Endothelial cell (in vitro differentiated cells): ENCODE measurements around the gene NSDHL. TPM values are rescaled to one million over a fixed set of nuclear protein-coding genes. Genes with fewer than 3 reads are reported as not detected.

ENCODE experiments used
- DNase-seq: peaks from one replicate; pipeline ENCODE4 v3.0.0; 2021; ENCODE audit warnings: low spot score
- H3K27ac Mint-ChIP-seq: one replicate; pipeline ENCODE4 v1.8.0; 2021; ENCODE audit warnings: mixed read lengths, inconsistent platforms; ENCODE audit not compliant: unreplicated experiment
- H3K27me3 Mint-ChIP-seq: one replicate; pipeline ENCODE4 v1.8.0; 2021; ENCODE audit warnings: mild to moderate bottlenecking, moderate library complexity, mixed read lengths, inconsistent platforms; ENCODE audit not compliant: unreplicated experiment
- H3K36me3 Mint-ChIP-seq: one replicate; pipeline ENCODE4 v1.8.0; 2021; ENCODE audit warnings: mild to moderate bottlenecking, low read depth, mixed read lengths, inconsistent platforms; ENCODE audit not compliant: unreplicated experiment
- H3K4me1 Mint-ChIP-seq: one replicate; pipeline ENCODE4 v1.8.0; 2021; ENCODE audit warnings: mild to moderate bottlenecking, mixed read lengths, inconsistent platforms; ENCODE audit not compliant: unreplicated experiment
- H3K4me3 Mint-ChIP-seq: one replicate; pipeline ENCODE4 v1.8.0; 2021; ENCODE audit warnings: mild to moderate bottlenecking, mixed read lengths, inconsistent platforms; ENCODE audit not compliant: unreplicated experiment
- H3K9me3 Mint-ChIP-seq: one replicate; pipeline ENCODE4 v1.8.0; 2021; ENCODE audit warnings: mixed read lengths, inconsistent platforms; ENCODE audit not compliant: unreplicated experiment
- CTCF ChIP-seq: fragments of 200-600 bp; sonication (generic); IDR thresholded peaks from one replicate; pipeline ENCODE4 v1.5.0; 2021; ENCODE audit warnings: antibody characterized with exemption; ENCODE audit not compliant: unreplicated experiment
- total RNA-seq: library from RNA; stranded (reverse); fragmentation: NEBNext Ultra II Directional; extraction: Animal tissue kit (Norgen Biotek cat#: 25700); gene quantifications from one replicate; pipeline ENCODE4 v1.2.1, GENCODE V29; 2021; ENCODE audit not compliant: unreplicated experiment

Gene NSDHL
- total RNA-seq, 1 donor from 2014 or later = 26.5 TPM

DNA sequence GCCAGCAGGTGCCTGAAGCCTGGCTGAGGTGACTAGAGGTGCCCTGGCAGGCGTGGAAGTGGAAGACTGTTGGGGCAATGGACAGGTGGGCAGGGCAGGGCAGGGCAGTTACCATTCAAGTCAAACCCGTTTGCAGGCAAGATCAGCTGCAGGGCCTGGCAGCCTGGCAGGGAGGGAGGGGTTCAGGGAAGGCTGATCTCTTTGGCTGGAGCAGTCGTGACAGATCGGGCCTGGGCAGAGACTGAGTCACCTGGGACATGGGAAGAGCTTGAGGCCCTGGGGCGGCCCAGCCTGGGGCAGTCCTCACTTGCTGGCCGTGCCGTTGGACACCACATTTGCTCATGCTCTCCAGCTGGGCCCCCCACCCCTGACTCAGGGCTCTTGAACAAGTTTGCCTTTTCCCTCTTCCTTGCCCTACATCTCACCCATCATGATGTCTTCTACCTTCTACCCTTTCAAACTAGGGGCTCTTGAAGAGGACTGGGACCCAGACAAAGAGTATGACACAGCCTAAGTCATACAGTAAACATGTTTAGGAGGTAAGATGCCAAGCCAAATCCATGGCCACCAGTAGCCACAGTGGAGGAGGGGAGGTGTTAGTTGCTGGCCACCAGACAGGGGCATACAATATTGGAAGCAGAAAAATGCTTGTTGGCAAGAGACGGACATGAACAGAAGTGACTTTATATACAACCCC, 65.0 kb downstream of the NSDHL start:
- Mint-ChIP-seq H3K36me3 (peaks cover 7% of the 10 kb centered on the region), H3K9me3 (no peaks in the 10 kb centered on the region), H3K4me1 (no peaks in the 10 kb centered on the region), H3K27me3 (peaks cover 11% of the 10 kb centered on the region), H3K27ac (no peak overlapping the region), H3K4me3 (no peak overlapping the region)
- TF ChIP-seq CTCF = no peak
- no peak for DNase-seq

- Mint-ChIP-seq H3K27me3 (peaks cover 11% of the 10 kb centered on the region), H3K9me3 (no peaks in the 10 kb centered on the region), H3K4me3 (peak overlapping the region; percentile 78), H3K36me3 (peaks cover 5% of the 10 kb centered on the region), H3K27ac (peak overlapping the region; percentile 14), H3K4me1 (no peaks in the 10 kb centered on the region)
- no peak for DNase-seq
- no peak for TF ChIP-seq CTCF
Measured at GRCh38 chrX:152896450-152896849, 65.6 kb downstream of the NSDHL start.

- no peak for TF ChIP-seq CTCF
- Mint-ChIP-seq H3K4me3 (peak within 1 kb of the TSS; percentile 78), H3K27ac (no peak within 1 kb of the TSS), H3K9me3 (no peaks in the 10 kb centered on the region), H3K36me3 (peaks cover 5% of the 10 kb centered on the region), H3K27me3 (peaks cover 11% of the 10 kb centered on the region), H3K4me1 (peaks cover 2% of the 10 kb centered on the region)
- DNase-seq = peak; percentile 56
Measured at GRCh38 chrX:152897222-152898131, 66.6 kb downstream of the NSDHL start, which contains the start of gene ZNF185. Gene ZNF185, plus strand, starts transcription at chrX:152898067. Its CDS starts 16,423 bp downstream, at chrX:152914490.

GRCh38 chrX:152898442-152898841, 67.6 kb downstream of the NSDHL start:
- no peak for TF ChIP-seq CTCF
- Mint-ChIP-seq H3K4me3 (no peak overlapping the region), H3K36me3 (peaks cover 5% of the 10 kb centered on the region), H3K4me1 (peaks cover 2% of the 10 kb centered on the region), H3K27me3 (peaks cover 9% of the 10 kb centered on the region), H3K27ac (no peak overlapping the region), H3K9me3 (no peaks in the 10 kb centered on the region)
- no peak for DNase-seq
